Ovary (tissue), 9 donors: ENCODE data around the gene ARHGAP27. TPM values are rescaled to one million over a fixed set of nuclear protein-coding genes. Genes with fewer than 3 reads are reported as not detected.

Experiments used
- DNase-seq, 5 donors: peaks; one replicate each; pipeline ENCODE4 v3.0.0-alpha.2; 2019 to 2020
- H3K27ac ChIP-seq, 2 donors: fragments of 200-600 bp; one replicate each; pipeline versions ENCODE4 v1.5.1 to v1.8.0; 2019 to 2022
- H3K27me3 ChIP-seq: fragments of 200-600 bp; one replicate; pipeline ENCODE4 v1.8.0; 2022
- H3K36me3 ChIP-seq: fragments of 200-600 bp; sonication (generic); one replicate; pipeline ENCODE4 v1.5.1; 2019
- H3K4me1 ChIP-seq: one replicate; pipeline ENCODE4 v1.8.1; 2013; ENCODE audit warnings: mild to moderate bottlenecking, moderate library complexity; ENCODE audit not compliant: insufficient read depth
- H3K4me3 ChIP-seq: fragments of 200-600 bp; sonication (generic); one replicate; pipeline ENCODE4 v1.5.1; 2017
- H3K9me3 ChIP-seq, 2 donors: fragments of 200-600 bp in 1 of 2; sonication (generic) in 1 of 2; one replicate each; pipeline versions ENCODE4 v1.5.1 to v1.8.1; 2013 to 2019; ENCODE audit warnings: mild to moderate bottlenecking in 1 of 2, moderate library complexity in 1 of 2
- CTCF ChIP-seq, 3 donors: fragments of 450-650 bp in 2 of 3; fragments of 200-600 bp in 1 of 3; IDR thresholded peaks; one replicate each; pipeline versions ENCODE4 v1.5.1 to v1.8.0; 2016 to 2022; ENCODE audit warnings: antibody characterized with exemption in 3 of 3, mild to moderate bottlenecking in 1 of 3
- EP300 ChIP-seq: sonication (generic); formaldehyde crosslinking; IDR thresholded peaks from one replicate; pipeline ENCODE4 v1.6.1; 2017; ENCODE audit warnings: antibody characterized with exemption
- POLR2A ChIP-seq: fragments of 450-650 bp; IDR thresholded peaks from one replicate; pipeline ENCODE4 v1.6.1; 2017; ENCODE audit warnings: antibody characterized with exemption, mild to moderate bottlenecking, moderate library complexity
- WGBS, 3 donors: extraction: QIAGEN DNeasy Blood & Tissue Kit in 1 of 3; methylation state at CpG; one replicate each; pipeline versions ENCODE4 v1.1.5 to v1.1.7; 2013 to 2017; 5-methylcytosine and 5-hydroxymethylcytosine counted together
- intact Hi-C, 4 donors: fragments of 100-400 bp; cut with DNase I; formaldehyde crosslinking; loops; one replicate each; pipeline versions ENCODE4 v1.11.0 to v1.15.1; 2022 to 2023
- polyA plus RNA-seq, 2 donors: library from polyadenylated mRNA; stranded (reverse); fragments of 200-250 nt in 1 of 2; fragments of 350-450 nt in 1 of 2; fragmentation: Illumina TruSeq in 1 of 2; extraction: RNeasy Lipid Tissue Mini Kit (QIAGEN cat#74804) in 1 of 2; gene quantifications; one replicate each; pipeline ENCODE4 v1.2.3, GENCODE V29; 2013 to 2014
- total RNA-seq, 7 donors: library from RNA; depleted of rRNA in 2 of 7; stranded (reverse); fragments of >200 nt in 2 of 7; fragmentation: NEBNext Ultra II Directional in 3 of 7; extraction: Animal tissue kit (Norgen Biotek cat#: 25700) in 3 of 7; gene quantifications; one replicate each; pipeline versions ENCODE4 v1.1.0 to v1.2.4, GENCODE V29; 2016 to 2023
- donor health status: DM: no; HTN: no; CAD: no; lungs with moderate emphysema.
- donor health status: DM: no; HTN: no; CAD: no.
- donor health status: Bipolar disorder and iron deficiency.
- donor health status: DM: yes; HTN: yes; CAD: no.
- donor health status: DM: no; HTN: no; CAD: no.
- donor health status: DM: yes; HTN: yes; CAD: no.

The ARHGAP27 gene
- total and polyA plus RNA-seq, 9 donors = 3.7 to 41.7 (median 8.7) TPM

- peak; percentile 44 to 78 (median 55) for DNase-seq
- no peaks in the 10 kb centered on the region for H3K9me3 ChIP-seq
- 1 to 7% (median 3%) methylated on average over 26 of the region's 26 CpGs for WGBS, 3 donors
- no peak overlapping the region for H3K4me3 ChIP-seq
- H3K4me1 ChIP-seq = peaks cover 4% of the 10 kb centered on the region
- no peaks in the 10 kb centered on the region for H3K36me3 ChIP-seq
- no peak overlapping the region for H3K27ac ChIP-seq
- no peaks in the 10 kb centered on the region for H3K27me3 ChIP-seq
- TF ChIP-seq CTCF (IDR thresholded peaks at IDR 0.05) (peak; percentile 65 to 78 (median 73)), POLR2A (no peak), EP300 (no peak)
- intact Hi-C loops = no loop called here
Observed at GRCh38 chr17:45428050-45428617, 4.5 kb downstream of the ARHGAP27 start.

GRCh38 chr17:45427181-45427835 lies 5.4 kb downstream of the ARHGAP27 start:
- H3K36me3 ChIP-seq = no peaks in the 10 kb centered on the region
- H3K4me1 ChIP-seq = no peaks in the 10 kb centered on the region
- no peak overlapping the region for H3K27ac ChIP-seq
- H3K27me3 ChIP-seq = no peaks in the 10 kb centered on the region
- no peak for DNase-seq
- no peaks in the 10 kb centered on the region for H3K9me3 ChIP-seq
- H3K4me3 ChIP-seq = no peak overlapping the region
- no peak for TF ChIP-seq CTCF (IDR thresholded peaks at IDR 0.05)
- no peak for TF ChIP-seq POLR2A
- TF ChIP-seq EP300 = no peak
- intact Hi-C loops = no loop called here
- 69 to 77% (median 73%) methylated on average over 11 of the region's 11 CpGs for WGBS, 3 donors

- WGBS, 3 donors = 60 to 74% (median 72%) methylated on average over 7 of the region's 7 CpGs
- H3K4me3 ChIP-seq = no peak overlapping the region
- no peaks in the 10 kb centered on the region for H3K27me3 ChIP-seq
- DNase-seq = no peak
- H3K4me1 ChIP-seq = no peaks in the 10 kb centered on the region
- TF ChIP-seq POLR2A = no peak
- no peaks in the 10 kb centered on the region for H3K9me3 ChIP-seq
- H3K36me3 ChIP-seq = no peaks in the 10 kb centered on the region
- intact Hi-C loops = no loop called here
- H3K27ac ChIP-seq = no peak overlapping the region
Observed at GRCh38 chr17:45426561-45426960, 6.1 kb downstream of the ARHGAP27 start.

- H3K27me3 ChIP-seq = no peaks in the 10 kb centered on the region
- no peak overlapping the region for H3K27ac ChIP-seq
- H3K4me3 ChIP-seq = no peak overlapping the region
- H3K4me1 ChIP-seq = no peaks in the 10 kb centered on the region
- intact Hi-C loops = no loop called here
- no peaks in the 10 kb centered on the region for H3K9me3 ChIP-seq
- no peak for TF ChIP-seq CTCF (IDR thresholded peaks at IDR 0.05)
- no peak for TF ChIP-seq POLR2A
- TF ChIP-seq EP300 = no peak
- 71 to 79% (median 74%) methylated on average over 6 of the region's 6 CpGs for WGBS, 3 donors
- no peak for DNase-seq
- no peaks in the 10 kb centered on the region for H3K36me3 ChIP-seq
Observed at GRCh38 chr17:45425984-45426413, 6.7 kb downstream of the ARHGAP27 start.
